ENCODE data around the gene RYR3.

The RYR3 gene

DNA sequence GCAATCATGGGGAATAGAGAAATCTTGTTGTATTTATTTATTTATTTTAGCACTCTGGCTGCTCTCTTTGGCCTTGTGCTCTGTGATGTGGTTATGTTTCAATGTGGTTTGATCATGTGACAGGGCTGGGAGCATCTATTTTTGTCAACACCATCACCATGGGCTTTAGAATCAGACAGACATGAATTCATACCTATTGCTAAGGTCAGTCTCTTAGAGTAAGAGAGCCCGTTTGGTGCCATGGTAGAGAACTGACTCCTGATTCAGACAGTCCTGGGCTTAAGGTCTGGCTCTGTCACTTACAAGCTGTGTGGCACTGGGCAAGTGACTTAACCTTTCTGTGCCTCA is 157.0 kb downstream of the RYR3 start:
- Histone ChIP-seq H3K4ac (ENCODE audit: low read depth, low read length) (no peak overlapping the region), H3K9me3 (ENCODE audit: insufficient read depth, low read depth, low read length) (no peaks in the 10 kb centered on the region), H2BK12ac (ENCODE audit: low read length) (no peak overlapping the region), H2BK5ac (ENCODE audit: low read depth, low read length, poor library complexity) (no peak overlapping the region), H3K9ac (ENCODE audit: low read length) (no peak overlapping the region), H3K14ac (ENCODE audit: low read length) (no peak overlapping the region), H3K27ac (ENCODE audit: low read depth, low read length) (no peak overlapping the region), H3K4me3 (ENCODE audit: low read depth, low read length) (no peak overlapping the region), H3K23ac (ENCODE audit: low read length) (no peak overlapping the region), H4K8ac (ENCODE audit: low read depth, low read length) (no peak overlapping the region), H2AK5ac (ENCODE audit: low read length) (no peak overlapping the region), H2AFZ (ENCODE audit: insufficient read depth, low read length, poor library complexity) (no peak overlapping the region), H4K91ac (ENCODE audit: low read depth, low read length) (no peak overlapping the region), H4K12ac (ENCODE audit: low read depth, low read length) (no peak overlapping the region), H3K4me2 (ENCODE audit: low read length) (no peak overlapping the region), H3K18ac (ENCODE audit: low read length) (no peak overlapping the region), H3K27me3 (ENCODE audit: insufficient read depth, low read length) (no peaks in the 10 kb centered on the region), H2BK120ac (ENCODE audit: insufficient read depth, low read length, poor library complexity) (no peak overlapping the region), H3K79me2 (ENCODE audit: control insufficient read depth, insufficient read depth, low read length, poor library complexity) (no peaks in the 10 kb centered on the region), H3K4me1 (ENCODE audit: control insufficient read depth in 1 of 2, insufficient read depth in 2 of 2, low read length in 2 of 2) (no peaks in the 10 kb centered on the region), H3K79me1 (ENCODE audit: low read length) (peaks cover 1% of the 10 kb centered on the region), H3K36me3 (ENCODE audit: control insufficient read depth in 1 of 2, insufficient read depth in 2 of 2, low read length in 2 of 2) (no peaks in the 10 kb centered on the region)
- no CpG with 5 or more reads among the region's 1 CpG for WGBS (ENCODE audit: extremely low coverage, insufficient coverage, insufficient read length)
- DNase-seq: no peak

- Histone ChIP-seq H3K27ac (ENCODE audit: low read depth, low read length) (no peak overlapping the region), H2AK5ac (ENCODE audit: low read length) (no peak overlapping the region), H3K4me2 (ENCODE audit: low read length) (no peak overlapping the region), H3K36me3 (ENCODE audit: control insufficient read depth in 1 of 2, insufficient read depth in 2 of 2, low read length in 2 of 2) (no peaks in the 10 kb centered on the region), H3K4ac (ENCODE audit: low read depth, low read length) (no peak overlapping the region), H4K8ac (ENCODE audit: low read depth, low read length) (no peak overlapping the region), H3K4me3 (ENCODE audit: low read depth, low read length) (peak overlapping the region; percentile 30), H2BK12ac (ENCODE audit: low read length) (no peak overlapping the region), H3K14ac (ENCODE audit: low read length) (no peak overlapping the region), H3K79me1 (ENCODE audit: low read length) (peaks cover 1% of the 10 kb centered on the region), H4K91ac (ENCODE audit: low read depth, low read length) (no peak overlapping the region), H3K23ac (ENCODE audit: low read length) (no peak overlapping the region), H3K4me1 (ENCODE audit: control insufficient read depth in 1 of 2, insufficient read depth in 2 of 2, low read length in 2 of 2) (no peaks in the 10 kb centered on the region), H2AFZ (ENCODE audit: insufficient read depth, low read length, poor library complexity) (no peak overlapping the region), H3K9me3 (ENCODE audit: insufficient read depth, low read depth, low read length) (no peaks in the 10 kb centered on the region), H4K12ac (ENCODE audit: low read depth, low read length) (no peak overlapping the region), H3K79me2 (ENCODE audit: control insufficient read depth, insufficient read depth, low read length, poor library complexity) (no peaks in the 10 kb centered on the region), H2BK120ac (ENCODE audit: insufficient read depth, low read length, poor library complexity) (no peak overlapping the region), H3K27me3 (ENCODE audit: insufficient read depth, low read length) (no peaks in the 10 kb centered on the region), H3K18ac (ENCODE audit: low read length) (no peak overlapping the region), H2BK5ac (ENCODE audit: low read depth, low read length, poor library complexity) (no peak overlapping the region), H3K9ac (ENCODE audit: low read length) (no peak overlapping the region)
- WGBS (ENCODE audit: extremely low coverage, insufficient coverage, insufficient read length): no CpG with 5 or more reads among the region's 3 CpGs
- DNase-seq: no peak
These were observed 158.0 kb downstream of the RYR3 start for GRCh38 chr15:33468740-33469139.

DNA sequence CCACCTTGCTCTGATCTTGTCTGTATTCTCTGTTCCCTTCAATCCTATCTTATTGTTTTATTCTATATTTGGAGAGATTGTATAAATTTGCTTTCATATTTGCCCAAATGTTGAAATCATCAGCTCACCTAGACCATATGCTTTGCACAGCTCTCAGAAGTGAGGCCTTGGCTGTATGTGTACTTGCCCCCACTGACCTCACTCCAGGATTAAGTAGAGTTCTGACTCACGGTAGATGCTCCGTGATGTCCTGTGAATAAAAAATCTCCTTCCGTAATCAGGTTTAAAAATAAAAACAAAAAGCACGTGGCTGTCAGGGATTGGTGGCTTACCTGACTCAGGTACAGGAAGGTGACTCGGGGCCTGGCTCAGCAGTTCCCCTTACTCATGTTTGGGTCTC is 162.2 kb downstream of the RYR3 start:
- Histone ChIP-seq H2BK12ac (ENCODE audit: low read length) (no peak overlapping the region), H4K91ac (ENCODE audit: low read depth, low read length) (no peak overlapping the region), H4K12ac (ENCODE audit: low read depth, low read length) (no peak overlapping the region), H3K27ac (ENCODE audit: low read depth, low read length) (no peak overlapping the region), H2BK5ac (ENCODE audit: low read depth, low read length, poor library complexity) (no peak overlapping the region), H3K79me1 (ENCODE audit: low read length) (no peaks in the 10 kb centered on the region), H3K79me2 (ENCODE audit: control insufficient read depth, insufficient read depth, low read length, poor library complexity) (no peaks in the 10 kb centered on the region), H2BK120ac (ENCODE audit: insufficient read depth, low read length, poor library complexity) (no peak overlapping the region), H3K18ac (ENCODE audit: low read length) (no peak overlapping the region), H3K14ac (ENCODE audit: low read length) (no peak overlapping the region), H4K8ac (ENCODE audit: low read depth, low read length) (no peak overlapping the region), H3K27me3 (ENCODE audit: insufficient read depth, low read length) (no peaks in the 10 kb centered on the region), H2AK5ac (ENCODE audit: low read length) (no peak overlapping the region), H2AFZ (ENCODE audit: insufficient read depth, low read length, poor library complexity) (no peak overlapping the region), H3K4me1 (ENCODE audit: control insufficient read depth in 1 of 2, insufficient read depth in 2 of 2, low read length in 2 of 2) (no peaks in the 10 kb centered on the region), H3K4ac (ENCODE audit: low read depth, low read length) (no peak overlapping the region), H3K23ac (ENCODE audit: low read length) (no peak overlapping the region), H3K4me2 (ENCODE audit: low read length) (no peak overlapping the region), H3K36me3 (ENCODE audit: control insufficient read depth in 1 of 2, insufficient read depth in 2 of 2, low read length in 2 of 2) (peaks cover 3% of the 10 kb centered on the region in 2 experiments), H3K9me3 (ENCODE audit: insufficient read depth, low read depth, low read length) (peaks cover 2% of the 10 kb centered on the region), H3K4me3 (ENCODE audit: low read depth, low read length) (no peak overlapping the region), H3K9ac (ENCODE audit: low read length) (no peak overlapping the region)
- no peak for DNase-seq
- WGBS (ENCODE audit: extremely low coverage, insufficient coverage, insufficient read length): no CpG with 5 or more reads among the region's 5 CpGs

GRCh38 chr15:33473714-33474113 is 162.9 kb downstream of the RYR3 start:
- H2AK5ac ChIP-seq (ENCODE audit: low read length): no peak overlapping the region
- no peak overlapping the region for H3K23ac ChIP-seq (ENCODE audit: low read length)
- no peak overlapping the region for H2BK5ac ChIP-seq (ENCODE audit: low read depth, low read length, poor library complexity)
- no peaks in the 10 kb centered on the region for H3K27me3 ChIP-seq (ENCODE audit: insufficient read depth, low read length)
- no peak overlapping the region for H4K91ac ChIP-seq (ENCODE audit: low read depth, low read length)
- no peak overlapping the region for H3K9ac ChIP-seq (ENCODE audit: low read length)
- no peak overlapping the region for H3K18ac ChIP-seq (ENCODE audit: low read length)
- H3K27ac ChIP-seq (ENCODE audit: low read depth, low read length): no peak overlapping the region
- no peak for DNase-seq
- H3K14ac ChIP-seq (ENCODE audit: low read length): no peak overlapping the region
- H3K79me1 ChIP-seq (ENCODE audit: low read length): no peaks in the 10 kb centered on the region
- no peak overlapping the region for H2BK120ac ChIP-seq (ENCODE audit: insufficient read depth, low read length, poor library complexity)
- no peak overlapping the region for H4K12ac ChIP-seq (ENCODE audit: low read depth, low read length)
- no peak overlapping the region for H3K4me3 ChIP-seq (ENCODE audit: low read depth, low read length)
- H3K9me3 ChIP-seq (ENCODE audit: insufficient read depth, low read depth, low read length): peaks cover 2% of the 10 kb centered on the region
- H2AFZ ChIP-seq (ENCODE audit: insufficient read depth, low read length, poor library complexity): no peak overlapping the region
- no peak overlapping the region for H3K4ac ChIP-seq (ENCODE audit: low read depth, low read length)
- H3K36me3 ChIP-seq (ENCODE audit: control insufficient read depth in 1 of 2, insufficient read depth in 2 of 2, low read length in 2 of 2): peaks cover 3% of the 10 kb centered on the region in 2 experiments
- no peak overlapping the region for H2BK12ac ChIP-seq (ENCODE audit: low read length)
- H3K4me1 ChIP-seq (ENCODE audit: control insufficient read depth in 1 of 2, insufficient read depth in 2 of 2, low read length in 2 of 2): no peaks in the 10 kb centered on the region
- no peak overlapping the region for H4K8ac ChIP-seq (ENCODE audit: low read depth, low read length)
- no peak overlapping the region for H3K4me2 ChIP-seq (ENCODE audit: low read length)
- H3K79me2 ChIP-seq (ENCODE audit: control insufficient read depth, insufficient read depth, low read length, poor library complexity): no peaks in the 10 kb centered on the region
- no CpG with 5 or more reads among the region's 4 CpGs for WGBS (ENCODE audit: extremely low coverage, insufficient coverage, insufficient read length)
